Adrenal gland (tissue), 12 donors: ENCODE data around the gene RIPK3. TPM values are rescaled to one million over a fixed set of nuclear protein-coding genes. Genes with fewer than 3 reads are reported as not detected.

Experiments
- DNase-seq, 7 donors: peaks; one replicate each; pipeline ENCODE4 v3.0.0-alpha.2; 2019 to 2020
- H3K27ac ChIP-seq, 5 donors: fragments of 200-600 bp; sonication (generic) in 4 of 5; 1 replicate in 3 of 5; 2 replicates in 2 of 5; pipeline versions ENCODE4 v1.5.1 to v1.8.0; 2016 to 2020; ENCODE audit warnings: mild to moderate bottlenecking in 1 of 5
- H3K27me3 ChIP-seq: fragments of 200-600 bp; 2 replicates; pipeline ENCODE4 v1.8.0; 2021
- H3K36me3 ChIP-seq, 2 donors: fragments of 200-600 bp; replicated peaks in 1 of 2; 1 replicate in 1 of 2; 2 replicates in 1 of 2; pipeline versions ENCODE4 v1.5.1 to v1.8.0; 2018 to 2022
- H3K4me1 ChIP-seq, 2 donors: fragments of 200-600 bp; replicated peaks in 1 of 2; 1 replicate in 1 of 2; 2 replicates in 1 of 2; pipeline versions ENCODE4 v1.5.1 to v1.8.0; 2018 to 2021
- H3K4me3 ChIP-seq, 4 donors: fragments of 200-600 bp; sonication (generic) in 3 of 4; one replicate each; pipeline ENCODE4 v1.5.1; 2016 to 2018
- H3K9me3 ChIP-seq, 3 donors: fragments of 200-600 bp; sonication (generic) in 1 of 3; replicated peaks in 1 of 3; 1 replicate in 2 of 3; 2 replicates in 1 of 3; pipeline versions ENCODE4 v1.5.1 to v1.8.0; 2016 to 2021
- POLR2A ChIP-seq, 2 donors: fragments of 450-650 bp; IDR thresholded peaks; one replicate each; pipeline ENCODE4 v1.6.1; 2017; ENCODE audit warnings: antibody characterized with exemption in 2 of 2, mild to moderate bottlenecking in 2 of 2, moderate library complexity in 1 of 2
- WGBS, 4 donors: extraction: QIAGEN DNeasy Blood & Tissue Kit in 2 of 4; methylation state at CpG; one replicate each; pipeline versions ENCODE4 v1.1.5 to v1.1.7; 2013 to 2017; 5-methylcytosine and 5-hydroxymethylcytosine counted together
- intact Hi-C, 2 donors: fragments of 100-400 bp; cut with DNase I; formaldehyde crosslinking; loops; one replicate each; pipeline versions ENCODE4 v1.14.1 to v1.15.0; 2022 to 2023
- polyA plus RNA-seq, 3 donors: library from polyadenylated mRNA; stranded (reverse); fragments of 200-250 nt in 2 of 3; fragments of 350-450 nt in 1 of 3; fragmentation: Illumina TruSeq in 1 of 3; extraction: RNeasy Lipid Tissue Mini Kit (QIAGEN cat#74804) in 1 of 3; gene quantifications; one replicate each; pipeline ENCODE4 v1.2.3, GENCODE V29; 2013 to 2014
- total RNA-seq, 9 donors: library from RNA; depleted of rRNA in 4 of 9; stranded (reverse); fragments of >200 nt in 4 of 9; fragments of 120-200 nt in 1 of 9; fragmentation: NEBNext Ultra II Directional in 1 of 9; extraction: Animal tissue kit (Norgen Biotek cat#: 25700) in 1 of 9; gene quantifications; one replicate each; pipeline versions ENCODE4 v1.1.0 to v1.2.4, GENCODE V29; 2013 to 2023
- TF ChIP-seq, protein P1 (sequence below), 6 experiments: fragments of 450-650 bp in 4 of 6; fragments of 200-600 bp in 2 of 6; sonication (generic) in 1 of 6; IDR thresholded peaks; 1 replicate in 5 of 6; 2 replicates in 1 of 6; pipeline versions ENCODE4 v1.5.1 to v1.8.0; 2016 to 2021; ENCODE audit warnings: antibody characterized with exemption in 6 of 6, mild to moderate bottlenecking in 2 of 6, moderate library complexity in 1 of 6
- donor health status: healthy with polysubstance abuse.
- donor health status: Bipolar disorder and iron deficiency.
- donor health status: DM: yes; HTN: yes; CAD: no.
- donor health status: DM: no; HTN: no; CAD: no.
- donor health status: DM: no; HTN: no; CAD: no.
- donor health status: DM: yes; HTN: yes; CAD: no.

The RIPK3 gene
- total and polyA plus RNA-seq, 12 donors = 0.50 to 10.4 (median 3.8) TPM

DNA sequence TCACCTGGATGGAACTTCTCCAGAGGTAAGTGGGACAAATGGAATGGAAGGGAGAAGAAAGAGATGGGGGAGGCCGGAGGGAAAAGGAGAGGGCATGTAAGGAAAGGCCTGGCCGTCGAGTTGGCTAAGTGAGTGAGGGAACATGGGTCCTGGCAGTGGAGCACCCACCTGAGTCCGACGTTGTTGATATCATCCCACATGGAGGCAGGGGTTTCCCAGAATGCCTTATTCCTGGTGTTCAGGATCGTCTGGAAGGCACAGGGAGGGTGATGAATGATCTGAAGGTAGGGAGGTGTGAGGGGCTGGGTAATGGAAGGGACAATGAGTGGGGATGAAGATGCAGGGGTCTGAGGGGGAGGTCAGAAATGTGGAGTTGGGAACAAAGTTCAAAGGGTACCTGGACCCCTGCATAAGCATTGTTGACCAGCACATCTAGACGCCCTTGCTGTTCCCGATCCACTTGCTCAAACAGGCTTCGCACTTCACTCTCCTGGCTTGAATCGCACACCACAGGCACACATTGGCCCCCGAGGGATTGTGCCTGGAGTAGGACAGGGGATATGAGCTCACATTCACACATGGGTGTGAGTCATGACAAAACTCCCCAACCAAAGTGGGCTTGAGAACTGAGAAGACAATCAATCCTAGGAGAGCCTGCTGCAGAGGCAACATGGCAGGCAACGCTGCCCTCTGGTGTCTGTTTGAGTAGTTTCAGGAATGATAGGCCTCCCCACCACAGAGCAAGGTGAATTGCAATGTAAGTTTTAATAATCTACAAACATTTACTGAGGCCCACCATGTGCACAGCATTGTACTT is 43.2 kb downstream of the RIPK3 start:
- no peaks in the 10 kb centered on the region for H3K9me3 ChIP-seq
- peaks cover 19 to 31% of the 10 kb centered on the region in 2 donors for H3K4me1 ChIP-seq
- intact Hi-C loops = loop anchor here (1.0 to 10.0 kb wide), 2 partner anchors 53 to 242 kb away; partner anchors contain the start of gene CARMIL3 (in 1 of the 2)
- 59 to 64% (median 63%) methylated on average over 11 to 12 of the region's 12 CpGs for WGBS, 4 donors
- no peaks in the 10 kb centered on the region for H3K27me3 ChIP-seq
- no peak for TF ChIP-seq POLR2A (IDR thresholded peaks at IDR 0.05)
- TF ChIP-seq, protein P1, sequence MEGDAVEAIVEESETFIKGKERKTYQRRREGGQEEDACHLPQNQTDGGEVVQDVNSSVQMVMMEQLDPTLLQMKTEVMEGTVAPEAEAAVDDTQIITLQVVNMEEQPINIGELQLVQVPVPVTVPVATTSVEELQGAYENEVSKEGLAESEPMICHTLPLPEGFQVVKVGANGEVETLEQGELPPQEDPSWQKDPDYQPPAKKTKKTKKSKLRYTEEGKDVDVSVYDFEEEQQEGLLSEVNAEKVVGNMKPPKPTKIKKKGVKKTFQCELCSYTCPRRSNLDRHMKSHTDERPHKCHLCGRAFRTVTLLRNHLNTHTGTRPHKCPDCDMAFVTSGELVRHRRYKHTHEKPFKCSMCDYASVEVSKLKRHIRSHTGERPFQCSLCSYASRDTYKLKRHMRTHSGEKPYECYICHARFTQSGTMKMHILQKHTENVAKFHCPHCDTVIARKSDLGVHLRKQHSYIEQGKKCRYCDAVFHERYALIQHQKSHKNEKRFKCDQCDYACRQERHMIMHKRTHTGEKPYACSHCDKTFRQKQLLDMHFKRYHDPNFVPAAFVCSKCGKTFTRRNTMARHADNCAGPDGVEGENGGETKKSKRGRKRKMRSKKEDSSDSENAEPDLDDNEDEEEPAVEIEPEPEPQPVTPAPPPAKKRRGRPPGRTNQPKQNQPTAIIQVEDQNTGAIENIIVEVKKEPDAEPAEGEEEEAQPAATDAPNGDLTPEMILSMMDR (IDR thresholded peaks at IDR 0.05) = peak; percentile 58 to 81 (median 74)
- no peak overlapping the region for H3K4me3 ChIP-seq
- H3K36me3 ChIP-seq = peaks cover 0 to 27% of the 10 kb centered on the region in 2 donors
- H3K27ac ChIP-seq = peak overlapping the region in 1 of 5 donors; percentile 59
- peak; percentile 52 to 88 (median 73) for DNase-seq

DNA sequence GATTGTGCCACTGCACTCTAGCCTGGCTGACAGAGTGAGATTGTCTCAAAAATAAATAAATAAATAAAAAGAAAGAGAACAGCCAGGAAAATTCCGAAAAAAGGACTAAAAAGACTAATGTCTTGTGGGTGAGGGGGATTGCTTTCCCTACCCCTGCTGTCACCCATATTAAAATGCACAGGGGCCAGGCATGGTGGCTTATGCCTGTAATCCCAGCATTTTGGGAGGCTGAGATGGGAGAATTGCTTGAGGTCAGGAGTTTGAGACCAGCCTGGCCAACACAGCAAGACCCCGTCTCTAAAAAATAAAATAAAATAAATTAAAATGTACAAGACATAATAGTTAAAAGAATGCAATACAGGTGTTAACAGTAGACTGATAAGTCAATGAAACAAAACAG is 46.3 kb downstream of the RIPK3 start:
- Histone ChIP-seq H3K9me3 (no peaks in the 10 kb centered on the region), H3K4me3 (no peak overlapping the region), H3K36me3 (peaks cover 0 to 38% of the 10 kb centered on the region in 2 donors), H3K27ac (no peak overlapping the region), H3K4me1 (peaks cover 3 to 10% of the 10 kb centered on the region in 2 donors), H3K27me3 (no peaks in the 10 kb centered on the region)
- TF ChIP-seq, protein P1 (IDR thresholded peaks at IDR 0.05) = no peak
- TF ChIP-seq POLR2A (IDR thresholded peaks at IDR 0.05) = no peak
- intact Hi-C loops = loop anchor here in 1 of 2 donors (10.0 kb wide), 1 partner anchor 239 kb away; the partner anchor contains the start of gene CARMIL3
- DNase-seq = no peak
- 82 to 98% (median 94%) methylated on average over 2 of the region's 2 CpGs for WGBS, 4 donors

DNA sequence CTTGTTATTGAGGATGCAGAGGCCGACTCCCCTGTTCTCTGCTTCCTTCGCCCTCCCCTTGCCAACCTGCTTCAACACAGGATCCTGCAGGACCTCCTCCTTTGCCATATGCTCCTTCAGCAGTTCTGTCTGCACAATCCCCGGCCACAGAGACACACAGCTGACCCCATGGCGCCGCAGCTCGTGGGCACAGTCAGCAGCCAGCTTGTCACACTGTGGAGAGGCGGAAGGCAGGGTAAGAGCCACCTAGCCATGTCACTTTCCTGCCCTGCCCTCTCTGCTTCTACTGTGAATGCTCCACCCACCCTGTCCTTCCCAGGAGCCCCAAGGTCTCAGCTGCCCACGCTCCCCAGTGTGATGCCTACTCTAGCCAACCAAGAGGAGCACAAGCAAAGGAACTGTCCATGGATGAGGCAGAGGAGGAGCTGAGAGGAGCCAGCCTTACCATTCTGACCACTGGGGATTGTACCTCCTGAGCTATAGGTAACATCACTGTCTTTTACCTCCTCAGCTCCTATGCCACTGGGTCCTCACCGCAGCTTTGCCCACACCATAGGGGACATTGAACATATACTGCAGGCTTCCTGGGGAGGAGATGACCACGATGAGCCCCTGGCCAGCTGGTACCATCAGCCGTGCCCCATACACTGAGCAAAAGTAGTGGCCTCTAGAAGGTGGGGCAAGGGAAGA is 47.5 kb downstream of the RIPK3 start:
- Histone ChIP-seq H3K4me1 (peaks cover 0 to 7% of the 10 kb centered on the region in 2 donors), H3K27ac (no peak overlapping the region), H3K9me3 (no peaks in the 10 kb centered on the region), H3K36me3 (peaks cover 0 to 38% of the 10 kb centered on the region in 2 donors), H3K4me3 (no peak overlapping the region), H3K27me3 (no peaks in the 10 kb centered on the region)
- DNase-seq = no peak
- TF ChIP-seq, protein P1 (IDR thresholded peaks at IDR 0.05) = no peak
- TF ChIP-seq POLR2A (IDR thresholded peaks at IDR 0.05) = no peak
- WGBS, 4 donors = 83 to 90% (median 88%) methylated on average over 10 to 11 of the region's 11 CpGs
- intact Hi-C loops = loop anchor here in 1 of 2 donors (10.0 kb wide), 1 partner anchor 237 kb away; the partner anchor contains the start of gene CARMIL3
